GM18498 (cell line): ENCODE results near the gene CAMTA1.

Experiments
- ATAC-seq: cut with Tn5 transposase; IDR thresholded peaks from one replicate; pipeline ENCODE4 v1.9.1; 2021; ENCODE audit warnings: mild to moderate bottlenecking, moderate library complexity; ENCODE audit not compliant: unreplicated experiment

The CAMTA1 gene

DNA sequence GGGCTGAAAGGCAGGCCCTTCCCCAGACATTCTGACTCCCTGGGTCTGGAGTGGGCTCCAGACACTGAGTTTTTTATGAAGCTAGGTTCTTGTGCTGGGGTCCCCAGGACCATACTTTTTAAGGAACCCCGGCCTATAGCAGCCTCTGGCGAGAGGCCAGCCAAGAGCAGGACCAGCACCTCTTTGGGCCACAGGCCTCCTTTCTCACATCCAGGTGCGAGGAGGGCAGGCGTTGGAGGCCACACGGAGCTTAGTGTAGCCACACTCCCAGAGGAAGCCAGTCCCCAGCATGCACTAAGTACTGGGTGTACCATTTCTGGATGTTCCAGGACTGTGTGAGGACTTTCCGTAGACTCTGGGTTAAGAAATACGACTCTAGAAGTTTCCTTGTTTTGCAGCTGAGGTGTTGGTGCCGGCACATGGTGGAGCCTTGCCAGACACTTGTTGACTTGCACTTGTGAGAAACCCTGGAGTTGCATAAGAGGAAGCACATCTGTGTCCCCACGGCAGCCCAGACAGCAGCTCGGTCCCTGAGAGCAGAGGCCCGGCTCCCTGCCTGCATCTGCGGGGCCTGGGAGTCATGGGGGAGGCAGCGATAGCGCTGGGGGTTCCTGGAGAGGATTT lies 863.6 kb downstream of the CAMTA1 start:
- ATAC-seq = no peak

DNA sequence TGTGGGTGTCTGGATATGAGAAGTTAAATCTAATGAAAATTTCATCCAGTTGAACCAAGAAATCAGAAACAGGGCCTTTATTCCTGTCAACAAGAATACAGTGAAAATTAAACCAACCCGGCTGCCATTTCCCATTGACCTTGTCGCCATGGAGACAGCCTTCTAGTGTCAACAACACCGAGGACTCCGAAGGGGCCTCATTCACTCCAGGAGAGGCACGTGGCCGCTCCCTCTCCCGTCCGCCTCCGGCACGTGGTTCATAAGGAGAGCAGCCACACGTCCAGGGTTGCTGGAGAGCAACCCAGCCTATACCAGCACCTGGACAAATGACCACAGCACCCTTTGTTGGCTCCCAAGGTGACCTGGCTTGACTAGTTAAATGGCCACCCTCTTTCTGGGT lies 865.5 kb downstream of the CAMTA1 start:
- no peak for ATAC-seq

DNA sequence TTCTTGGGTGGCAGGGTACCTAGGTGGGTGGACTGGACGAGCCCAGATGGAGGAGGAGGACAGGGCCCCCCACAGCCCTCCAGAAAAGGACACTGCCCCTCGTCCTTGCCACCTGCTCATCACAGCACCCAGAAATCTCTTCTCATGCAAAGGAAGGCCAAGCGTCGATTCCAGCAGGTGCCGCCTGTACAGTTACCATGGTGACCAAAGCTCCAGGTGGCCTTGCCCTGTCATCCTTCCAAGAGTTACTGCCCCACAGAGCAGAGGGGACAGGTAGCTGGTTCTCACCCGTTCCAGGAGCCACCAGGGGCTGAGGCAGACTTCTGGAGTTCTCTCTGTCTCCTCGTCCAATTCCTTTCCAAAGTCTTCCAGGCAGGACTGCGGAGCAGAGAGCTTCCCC lies 865.9 kb downstream of the CAMTA1 start:
- no peak for ATAC-seq

DNA sequence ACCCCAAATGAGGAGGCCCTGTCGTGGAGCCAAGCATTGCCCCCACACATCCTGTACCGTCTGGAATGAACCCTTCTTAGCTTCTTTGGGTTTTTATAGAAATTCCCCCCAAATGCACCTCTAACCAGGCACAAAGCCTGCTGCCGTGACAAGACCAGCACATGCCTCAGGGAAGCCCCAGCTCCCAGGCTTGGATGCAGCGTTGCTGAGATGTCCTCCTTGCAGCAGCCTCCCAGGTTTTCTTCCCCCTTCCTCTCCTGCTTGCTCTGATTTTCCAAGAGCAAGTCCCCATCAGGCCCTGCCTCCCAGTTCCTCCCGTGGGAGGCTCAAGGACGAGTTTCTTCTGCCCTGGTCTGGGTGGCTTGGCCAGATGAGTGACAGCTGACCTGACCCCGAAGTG lies 866.8 kb downstream of the CAMTA1 start:
- no peak for ATAC-seq

DNA sequence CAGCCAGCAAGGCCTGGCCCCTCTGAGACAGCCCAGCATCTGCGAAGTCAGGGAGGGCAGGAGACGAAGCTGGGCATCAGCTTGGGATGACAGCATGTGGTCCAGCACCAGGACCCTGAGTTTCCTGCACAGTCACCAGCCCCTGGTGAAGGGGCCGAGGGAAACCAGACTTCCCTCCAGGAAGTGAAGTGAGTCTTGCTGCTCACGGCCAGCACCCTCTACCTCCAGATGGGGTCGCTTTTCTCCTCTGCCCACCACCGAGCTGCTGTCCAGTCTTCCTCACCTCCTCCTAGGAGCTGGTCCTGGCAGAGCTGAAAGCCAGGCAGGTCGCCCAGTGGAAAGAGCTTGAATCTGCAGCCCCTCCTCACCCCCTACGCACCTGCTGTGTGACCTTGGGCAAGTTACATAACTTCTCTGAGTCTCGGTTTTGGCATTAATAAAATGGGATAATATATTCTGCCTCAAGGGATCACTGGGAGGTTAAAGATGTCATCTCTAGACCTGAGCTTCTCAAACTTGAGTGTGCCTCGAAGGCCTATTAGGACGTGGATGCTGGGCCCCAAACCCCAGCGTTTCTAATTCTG lies 867.4 kb downstream of the CAMTA1 start:
- no peak for ATAC-seq

DNA sequence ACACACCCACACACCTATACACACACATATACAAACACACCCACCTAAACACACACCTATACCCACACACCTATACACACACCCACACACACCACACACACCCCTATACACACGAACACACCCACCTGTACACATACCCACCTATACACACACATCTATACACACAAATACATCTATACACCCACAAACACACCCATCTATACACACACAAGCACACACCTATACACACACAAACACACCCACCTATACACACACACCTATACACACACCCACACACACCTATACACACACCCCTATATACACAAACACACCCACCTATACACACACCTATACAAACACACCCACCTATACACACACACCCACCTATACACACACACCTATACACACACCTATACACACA lies 869.5 kb downstream of the CAMTA1 start:
- ATAC-seq = no peak

DNA sequence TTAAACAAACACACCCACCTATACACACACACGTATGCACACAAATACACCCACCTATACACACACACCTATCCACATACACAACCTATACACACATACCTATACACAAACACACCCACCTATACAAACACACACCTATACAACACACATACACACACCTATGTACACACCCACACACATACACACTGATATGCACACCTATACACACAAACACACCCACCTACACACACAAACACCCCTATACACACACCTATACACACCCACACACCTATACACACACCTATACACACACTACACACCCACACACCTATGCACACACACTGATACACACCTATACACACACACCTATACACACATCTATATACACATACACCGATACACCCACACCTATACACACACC lies 870.1 kb downstream of the CAMTA1 start:
- no peak for ATAC-seq

DNA sequence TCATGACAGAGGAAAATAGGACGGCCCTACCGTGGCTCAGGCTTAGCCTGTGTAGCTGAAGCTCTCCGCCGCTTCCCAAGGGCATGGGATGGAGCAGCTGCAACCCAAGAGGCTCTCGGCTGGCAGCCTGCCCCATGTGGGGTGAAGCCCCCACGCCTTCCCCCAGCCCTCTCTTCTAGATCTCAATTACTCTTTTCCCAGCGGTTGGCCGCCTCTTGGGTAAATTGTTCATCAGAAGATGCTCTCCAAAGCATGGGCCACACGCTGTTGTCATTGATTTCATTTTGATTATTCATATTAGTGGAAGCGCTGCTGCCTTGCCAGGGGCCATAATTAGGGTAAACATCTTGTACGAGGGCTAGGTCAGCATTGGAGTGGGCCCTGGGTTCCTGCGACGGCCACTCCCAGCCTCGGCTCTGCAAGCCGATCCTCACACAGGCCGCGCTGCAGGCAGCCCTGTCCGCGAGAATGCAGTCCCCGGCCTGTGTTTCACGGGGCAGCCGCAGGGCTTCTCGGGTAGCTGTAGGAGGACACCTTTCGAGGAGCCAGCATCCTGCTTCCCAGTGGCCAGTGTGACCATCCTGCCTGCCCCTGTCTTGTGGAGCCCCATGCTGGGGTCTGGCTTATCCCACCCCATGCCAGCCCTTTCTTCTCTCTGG lies 871.4 kb downstream of the CAMTA1 start:
- ATAC-seq = no peak

DNA sequence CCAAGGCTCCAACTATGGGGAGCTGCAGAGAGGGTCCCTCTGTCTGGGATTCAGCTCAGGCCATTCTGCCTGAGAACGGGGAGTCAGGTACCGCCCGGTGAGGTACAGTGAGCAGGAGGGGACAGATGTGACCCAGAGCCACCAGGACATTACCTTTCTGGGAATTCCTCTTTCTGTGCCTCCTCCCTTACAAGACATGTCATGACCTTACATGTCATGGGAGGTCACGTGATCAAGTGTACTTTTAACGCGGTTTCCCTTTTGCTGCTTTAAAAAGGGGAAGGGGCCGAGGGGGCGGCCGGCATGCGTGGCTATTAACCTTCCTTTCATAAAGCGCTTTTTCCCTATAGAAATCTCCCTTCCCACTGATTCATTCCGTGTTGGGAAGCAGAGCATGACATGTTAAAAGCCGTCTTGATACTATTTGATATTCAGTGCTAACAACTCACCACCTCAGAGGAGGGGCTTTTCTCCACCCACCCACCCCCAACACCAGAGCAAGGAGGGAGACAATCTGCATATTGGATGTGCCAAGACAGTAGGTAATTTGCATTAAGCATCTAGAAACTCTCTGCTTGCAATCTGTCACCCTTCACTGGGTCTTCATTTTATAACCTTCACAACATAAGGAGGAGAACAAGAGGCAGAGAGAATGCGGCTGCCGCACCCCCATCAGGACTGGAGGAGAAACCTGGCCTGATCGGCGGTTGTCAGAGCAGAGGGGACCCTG lies 872.2 kb downstream of the CAMTA1 start:
- ATAC-seq = no peak

DNA sequence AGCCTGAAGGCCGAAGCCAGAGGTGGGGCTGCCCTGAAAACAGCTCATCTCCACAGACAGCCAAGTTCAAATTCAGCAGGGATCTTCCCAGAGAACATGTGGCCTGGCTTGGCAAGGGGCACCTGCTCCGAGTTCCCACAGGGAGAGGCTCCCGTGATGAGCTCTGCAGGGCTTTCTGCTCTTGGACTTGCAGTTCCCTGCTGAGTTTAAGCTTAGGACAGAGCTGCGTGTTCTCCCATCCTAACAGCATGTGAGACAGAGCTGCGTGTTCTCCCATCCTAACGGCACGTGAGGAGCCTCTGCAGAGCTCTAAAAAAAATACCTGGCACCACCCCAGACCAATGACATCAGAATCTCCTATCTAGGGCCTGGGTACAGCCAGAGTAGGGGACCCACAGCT lies 872.8 kb downstream of the CAMTA1 start:
- ATAC-seq = no peak

DNA sequence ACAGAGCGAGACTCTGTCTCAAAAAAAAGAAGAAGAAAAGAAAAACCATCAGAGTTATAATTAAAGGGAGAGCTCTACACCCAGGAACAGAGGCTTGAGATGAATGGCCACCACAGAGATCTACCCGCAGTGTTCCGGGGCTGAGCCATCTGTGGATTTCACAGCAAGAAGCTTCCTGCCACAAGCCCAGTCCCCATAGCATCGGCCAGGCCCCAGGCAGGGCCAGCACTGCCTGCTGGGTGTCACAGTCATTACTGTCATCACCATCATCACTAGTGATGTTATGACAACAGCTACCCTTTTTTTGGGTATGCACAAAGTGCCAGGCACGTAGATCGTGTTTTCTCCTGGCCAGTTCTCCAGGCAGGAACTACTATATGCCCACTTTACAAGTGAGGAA lies 874.3 kb downstream of the CAMTA1 start:
- no peak for ATAC-seq

DNA sequence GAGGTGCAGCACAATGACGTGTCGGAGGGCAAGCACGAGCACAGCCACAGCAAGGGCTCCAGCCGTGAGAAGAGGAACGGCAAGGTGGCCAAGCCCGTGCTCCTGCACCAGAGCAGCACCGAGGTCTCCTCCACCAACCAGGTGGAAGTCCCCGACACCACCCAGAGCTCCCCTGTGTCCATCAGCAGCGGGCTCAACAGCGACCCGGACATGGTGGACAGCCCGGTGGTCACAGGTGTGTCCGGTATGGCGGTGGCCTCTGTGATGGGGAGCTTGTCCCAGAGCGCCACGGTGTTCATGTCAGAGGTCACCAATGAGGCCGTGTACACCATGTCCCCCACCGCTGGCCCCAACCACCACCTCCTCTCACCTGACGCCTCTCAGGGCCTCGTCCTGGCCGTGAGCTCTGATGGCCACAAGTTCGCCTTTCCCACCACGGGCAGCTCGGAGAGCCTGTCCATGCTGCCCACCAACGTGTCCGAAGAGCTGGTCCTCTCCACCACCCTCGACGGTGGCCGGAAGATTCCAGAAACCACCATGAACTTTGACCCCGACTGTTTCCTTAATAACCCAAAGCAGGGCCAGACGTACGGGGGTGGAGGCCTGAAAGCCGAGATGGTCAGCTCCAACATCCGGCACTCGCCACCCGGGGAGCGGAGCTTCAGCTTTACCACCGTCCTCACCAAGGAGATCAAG lies 878.3 kb downstream of the CAMTA1 start:
- ATAC-seq = no peak

DNA sequence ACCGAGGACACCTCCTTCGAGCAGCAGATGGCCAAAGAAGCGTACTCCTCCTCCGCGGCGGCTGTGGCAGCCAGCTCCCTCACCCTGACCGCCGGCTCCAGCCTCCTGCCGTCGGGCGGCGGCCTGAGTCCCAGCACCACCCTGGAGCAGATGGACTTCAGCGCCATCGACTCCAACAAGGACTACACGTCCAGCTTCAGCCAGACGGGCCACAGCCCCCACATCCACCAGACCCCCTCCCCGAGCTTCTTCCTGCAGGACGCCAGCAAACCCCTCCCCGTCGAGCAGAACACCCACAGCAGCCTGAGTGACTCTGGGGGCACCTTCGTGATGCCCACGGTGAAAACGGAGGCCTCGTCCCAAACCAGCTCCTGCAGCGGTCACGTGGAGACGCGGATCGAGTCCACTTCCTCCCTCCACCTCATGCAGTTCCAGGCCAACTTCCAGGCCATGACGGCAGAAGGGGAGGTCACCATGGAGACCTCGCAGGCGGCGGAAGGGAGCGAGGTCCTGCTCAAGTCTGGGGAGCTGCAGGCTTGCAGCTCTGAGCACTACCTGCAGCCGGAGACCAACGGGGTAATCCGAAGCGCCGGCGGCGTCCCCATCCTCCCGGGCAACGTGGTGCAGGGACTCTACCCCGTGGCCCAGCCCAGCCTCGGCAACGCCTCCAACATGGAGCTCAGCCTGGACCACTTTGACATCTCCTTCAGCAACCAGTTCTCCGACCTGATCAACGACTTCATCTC lies 879.1 kb downstream of the CAMTA1 start:
- no peak for ATAC-seq

DNA sequence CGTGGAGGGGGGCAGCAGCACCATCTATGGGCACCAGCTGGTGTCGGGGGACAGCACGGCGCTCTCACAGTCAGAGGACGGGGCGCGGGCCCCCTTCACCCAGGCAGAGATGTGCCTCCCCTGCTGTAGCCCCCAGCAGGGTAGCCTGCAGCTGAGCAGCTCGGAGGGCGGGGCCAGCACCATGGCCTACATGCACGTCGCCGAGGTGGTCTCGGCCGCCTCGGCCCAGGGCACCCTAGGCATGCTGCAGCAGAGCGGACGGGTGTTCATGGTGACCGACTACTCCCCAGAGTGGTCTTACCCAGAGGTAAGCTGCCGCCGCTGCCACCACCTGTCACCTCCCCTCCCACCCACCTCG lies 879.6 kb downstream of the CAMTA1 start:
- no peak for ATAC-seq

DNA sequence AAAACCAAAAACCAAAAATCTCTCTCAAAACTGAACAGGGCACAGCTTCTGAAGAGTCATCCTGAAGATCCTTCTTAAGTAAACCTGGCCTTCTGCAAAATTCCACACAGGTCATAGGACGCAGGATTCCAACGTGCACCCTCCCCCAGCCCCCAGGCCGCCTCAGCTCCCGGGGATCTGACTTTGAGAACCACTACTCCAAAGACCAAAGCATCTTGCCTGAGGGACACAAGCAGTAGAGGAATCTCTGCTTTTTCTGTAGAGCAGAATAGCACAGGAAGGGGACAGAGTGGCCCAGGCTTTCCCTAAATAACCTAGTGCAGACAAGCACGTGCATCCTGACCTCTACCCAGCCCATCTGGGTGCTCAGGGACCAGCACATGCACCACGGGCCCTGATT lies 881.0 kb downstream of the CAMTA1 start:
- ATAC-seq = no peak

DNA sequence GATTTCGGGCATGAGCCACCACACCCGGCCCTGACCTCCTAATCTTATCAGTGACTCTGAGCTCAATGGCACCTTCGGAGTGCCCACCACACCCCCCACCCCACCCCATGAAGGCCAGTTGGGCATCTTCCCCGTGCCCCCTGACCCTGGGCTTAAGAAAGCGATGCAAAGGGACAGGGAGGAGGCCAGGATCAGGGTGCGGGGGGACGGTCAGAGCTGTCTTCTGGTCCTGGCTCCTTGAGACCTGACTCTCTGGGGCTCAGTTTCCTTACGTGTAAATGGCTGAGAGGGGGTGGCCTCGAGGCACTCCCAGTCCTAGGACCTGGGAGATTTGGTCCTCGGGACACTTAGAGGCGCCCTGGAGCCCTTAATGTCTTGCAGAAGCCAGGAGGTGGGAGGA lies 881.9 kb downstream of the CAMTA1 start:
- no peak for ATAC-seq

DNA sequence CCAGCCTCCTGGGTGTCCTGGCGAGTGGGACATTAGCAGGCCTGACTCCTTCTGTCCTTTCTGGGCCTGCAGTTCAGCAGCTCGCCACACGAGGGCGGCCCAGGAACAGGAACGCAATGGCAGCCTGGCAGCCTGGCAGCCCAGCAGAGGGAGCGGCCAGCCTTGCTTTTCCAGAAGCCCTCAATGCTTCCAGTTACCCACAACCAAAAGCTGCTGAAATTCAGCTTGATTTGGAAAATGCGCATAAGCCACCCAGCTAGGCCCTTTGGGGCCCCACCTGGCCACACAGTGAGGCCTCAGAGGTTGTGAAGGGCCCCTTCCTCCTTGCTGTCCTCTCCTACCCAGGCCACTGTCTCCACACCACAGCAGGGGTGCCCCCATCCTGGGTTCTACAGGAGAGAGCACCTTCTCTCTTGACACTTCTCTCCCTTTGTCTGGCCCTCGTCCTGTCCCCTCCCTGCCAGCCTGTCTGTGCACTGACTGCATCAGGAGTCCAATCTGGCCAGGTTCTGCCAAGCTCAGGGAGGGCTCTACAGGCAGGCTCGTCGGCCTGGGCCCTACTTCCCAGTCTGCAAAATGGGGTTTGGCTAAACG lies 882.5 kb downstream of the CAMTA1 start:
- no peak for ATAC-seq

DNA sequence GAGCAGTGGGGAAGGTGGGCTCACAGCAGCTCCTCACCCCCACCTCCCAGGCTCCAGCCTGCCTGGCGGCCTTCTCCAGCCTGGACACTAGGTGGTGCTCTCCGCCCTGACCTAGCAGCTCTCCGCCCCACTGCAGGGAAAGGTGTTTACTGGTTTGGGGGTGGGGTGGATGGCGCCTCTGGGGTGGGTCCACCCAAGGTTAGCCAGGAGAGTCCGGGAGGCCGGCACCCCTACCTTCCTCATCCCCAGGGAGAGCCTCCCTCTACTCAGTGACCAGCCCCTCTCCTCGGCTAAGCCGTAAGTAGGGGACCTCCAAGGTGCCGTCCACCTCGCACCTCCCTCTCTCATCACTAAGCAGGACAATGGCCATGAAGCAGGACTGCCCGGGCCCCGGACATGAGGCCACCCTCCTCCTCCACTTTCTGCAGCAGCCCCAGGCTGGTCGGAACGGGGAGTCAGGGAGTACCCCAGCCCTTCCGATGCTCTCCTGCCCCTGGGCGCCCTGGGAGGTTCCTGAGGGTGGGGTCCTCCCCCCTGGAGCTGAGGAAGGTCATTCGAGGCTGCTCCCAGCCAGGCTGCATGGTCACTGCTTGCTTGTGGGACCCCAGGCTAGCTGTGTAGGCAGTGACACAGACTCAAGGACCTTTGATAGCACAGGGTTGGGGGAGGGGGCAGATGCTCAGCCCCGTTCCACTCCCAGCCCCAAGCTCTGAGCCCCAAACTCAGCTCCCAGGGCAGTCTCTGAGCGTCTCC lies 884.5 kb downstream of the CAMTA1 start:
- peak; percentile 55 for ATAC-seq

DNA sequence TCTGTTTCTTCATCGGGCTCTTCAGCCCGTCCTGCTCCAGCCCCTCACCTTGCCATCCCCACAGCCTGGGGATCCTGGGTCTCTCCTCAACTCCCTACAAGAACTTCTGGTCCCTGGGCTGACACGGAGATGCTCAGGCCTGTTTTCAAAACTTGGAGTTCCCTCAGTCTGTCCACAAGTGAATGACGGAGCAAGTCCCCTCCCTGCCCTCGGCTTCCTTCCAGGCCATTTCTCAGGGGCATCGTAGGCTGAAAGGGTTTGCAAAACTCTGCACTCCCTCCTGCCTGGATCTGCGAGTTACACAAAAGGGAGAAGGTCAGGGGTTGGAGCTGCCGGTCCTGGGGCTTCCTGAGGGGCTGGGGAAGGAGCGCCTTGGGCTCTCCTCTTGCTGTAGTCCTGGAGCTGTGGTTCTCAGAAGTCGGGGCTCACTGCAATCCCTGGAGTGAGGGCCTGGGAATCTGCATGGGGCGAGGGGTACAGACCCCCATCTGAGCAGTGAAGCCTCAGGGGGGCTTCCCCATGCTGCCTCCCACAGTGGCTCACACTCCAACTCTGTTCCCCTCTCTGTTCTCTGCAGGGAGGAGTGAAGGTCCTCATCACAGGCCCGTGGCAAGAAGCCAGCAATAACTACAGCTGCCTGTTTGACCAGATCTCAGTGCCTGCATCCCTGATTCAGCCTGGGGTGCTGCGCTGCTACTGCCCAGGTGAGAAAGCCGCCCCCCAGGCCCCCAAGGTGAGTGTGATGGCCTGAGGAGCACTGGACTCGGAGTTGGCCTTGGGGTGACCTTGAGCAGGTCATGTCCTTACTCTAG lies 885.3 kb downstream of the CAMTA1 start:
- ATAC-seq = no peak
